Measurements from ENCODE around the gene KDM4B.
"Not testable (repeated sequence)": the region's sequence is repeated elsewhere in the genome, so short reads cannot be mapped to it uniquely, and the experiment has no call there.

Gene KDM4B

DNA sequence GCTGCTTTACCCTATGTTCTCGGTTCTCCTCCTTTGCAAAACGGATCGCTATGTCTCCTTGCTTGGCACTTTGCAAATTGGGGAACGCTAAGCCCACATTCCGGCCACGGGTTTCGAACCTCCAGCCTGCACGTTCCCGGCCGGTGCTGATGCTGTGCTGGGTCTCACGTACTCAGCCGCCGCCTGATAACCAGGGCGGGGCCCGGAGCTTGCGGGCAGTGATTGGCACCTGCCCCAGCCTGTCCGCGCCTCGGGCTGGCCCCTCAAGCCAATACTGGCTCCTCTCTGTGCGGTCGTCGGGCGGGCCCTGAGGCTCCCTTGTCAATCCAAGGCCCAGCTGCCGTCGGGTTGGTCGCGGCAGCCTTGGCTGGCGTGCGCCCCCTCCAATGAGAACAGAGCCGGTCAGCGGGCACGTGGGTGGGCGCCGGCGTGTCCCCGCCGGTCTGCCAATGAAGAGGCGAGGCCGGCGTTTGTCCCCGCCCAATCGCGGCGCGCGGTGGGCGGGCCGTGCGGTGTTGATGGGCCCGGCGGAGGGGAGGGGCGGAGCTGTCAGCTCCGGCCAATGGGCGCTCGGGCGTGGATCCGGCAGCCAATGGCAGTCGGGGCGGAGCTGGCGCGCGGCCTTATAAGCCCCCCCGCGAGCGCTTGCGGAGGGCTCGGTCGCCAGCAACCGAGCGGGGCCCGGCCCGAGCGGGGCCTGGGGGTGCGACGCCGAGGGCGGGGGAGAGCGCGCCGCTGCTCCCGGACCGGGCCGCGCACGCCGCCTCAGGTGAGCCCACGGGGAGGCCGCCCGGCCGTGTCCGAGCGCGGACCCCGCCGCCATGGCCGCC lies at the start of gene KDM4B:
Gene KDM4B, plus strand, starts transcription at position 652 of the 830 bp plus-strand sequence. CDS start 63,778 bp downstream, outside the sequence.
- DNase-seq = peak; percentile 100

GRCh38 chr19:4922530-4923275 lies 46.2 kb upstream of the KDM4B start:
- DNase-seq = no peak

GRCh38 chr19:4923276-4923747 lies 45.6 kb upstream of the KDM4B start:
- no peak for DNase-seq

DNA sequence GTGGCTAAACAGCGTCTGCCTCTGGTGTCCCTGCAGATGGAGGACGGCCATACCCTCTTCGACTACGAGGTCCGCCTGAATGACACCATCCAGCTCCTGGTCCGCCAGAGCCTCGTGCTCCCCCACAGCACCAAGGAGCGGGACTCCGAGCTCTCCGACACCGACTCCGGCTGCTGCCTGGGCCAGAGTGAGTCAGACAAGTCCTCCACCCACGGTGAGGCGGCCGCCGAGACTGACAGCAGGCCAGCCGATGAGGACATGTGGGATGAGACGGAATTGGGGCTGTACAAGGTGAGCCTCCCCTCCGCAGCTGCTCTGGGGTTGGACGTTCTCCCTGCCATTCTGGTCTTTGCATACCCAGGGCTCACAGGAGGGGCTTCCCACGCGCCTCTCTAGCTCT lies 39.7 kb upstream of the KDM4B start:
- DNase-seq = no peak

GRCh38 chr19:4930664-4931063 lies 38.2 kb upstream of the KDM4B start:
- no peak for DNase-seq

GRCh38 chr19:4932711-4933110 lies 36.2 kb upstream of the KDM4B start:
- no peak for DNase-seq

DNA sequence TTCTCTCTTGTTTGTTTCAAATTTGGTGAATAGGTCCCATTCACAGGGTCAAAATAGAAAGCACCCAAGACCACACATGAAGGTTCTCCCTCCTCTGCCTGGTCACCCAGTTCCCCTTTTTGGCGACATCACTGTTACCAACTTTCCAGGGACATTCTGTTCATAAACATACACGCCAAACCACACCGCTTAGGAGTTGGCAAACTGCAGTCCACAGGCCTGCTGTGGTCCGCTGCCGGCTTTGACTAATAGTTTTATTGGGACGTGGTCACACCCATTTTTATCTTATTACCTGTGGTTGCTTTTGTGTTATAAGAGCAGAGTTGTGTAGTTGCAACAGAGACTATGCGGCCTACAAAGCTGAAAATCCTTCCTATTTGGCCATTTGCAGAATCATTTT lies 35.4 kb upstream of the KDM4B start:
- no peak for DNase-seq

DNA sequence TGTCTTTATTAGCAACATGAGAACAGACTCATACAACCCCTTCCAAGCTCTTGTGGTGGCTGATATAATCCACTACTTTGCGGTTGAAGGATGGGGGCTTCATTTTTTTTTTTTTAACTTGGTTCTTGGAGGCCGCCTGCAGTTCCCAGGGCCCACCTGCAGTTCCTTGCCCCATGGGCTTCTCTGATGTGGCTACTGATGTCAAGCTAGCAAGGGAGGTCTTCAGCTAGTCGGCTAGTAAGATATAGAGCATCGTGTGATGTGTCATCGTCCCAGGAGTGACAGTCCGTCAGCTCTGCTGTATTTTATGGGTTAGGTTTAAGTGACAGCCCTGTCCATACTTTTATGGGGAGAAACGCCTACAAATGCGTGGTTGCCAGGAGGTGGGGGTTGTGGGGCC lies 33.5 kb upstream of the KDM4B start:
- no peak for DNase-seq

DNA sequence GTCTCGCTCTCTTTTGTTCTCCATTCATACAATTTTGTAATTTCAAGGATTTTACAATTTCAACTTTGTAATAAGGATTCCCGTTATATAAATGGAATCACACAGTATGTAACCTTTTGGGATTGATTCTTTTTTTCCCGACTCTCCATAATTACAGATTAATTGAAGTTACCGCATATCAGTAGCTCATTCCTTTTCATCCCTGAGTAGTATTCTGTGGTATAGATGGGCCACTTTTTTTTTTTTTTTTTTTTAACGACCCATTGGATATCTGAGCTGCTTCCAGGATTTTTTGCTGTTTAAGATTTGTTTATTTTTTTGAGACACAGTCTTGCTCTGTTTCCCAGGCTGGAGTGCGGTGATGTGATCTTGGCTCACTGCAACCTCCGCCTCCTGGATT lies 31.9 kb upstream of the KDM4B start:
- DNase-seq = no peak

DNA sequence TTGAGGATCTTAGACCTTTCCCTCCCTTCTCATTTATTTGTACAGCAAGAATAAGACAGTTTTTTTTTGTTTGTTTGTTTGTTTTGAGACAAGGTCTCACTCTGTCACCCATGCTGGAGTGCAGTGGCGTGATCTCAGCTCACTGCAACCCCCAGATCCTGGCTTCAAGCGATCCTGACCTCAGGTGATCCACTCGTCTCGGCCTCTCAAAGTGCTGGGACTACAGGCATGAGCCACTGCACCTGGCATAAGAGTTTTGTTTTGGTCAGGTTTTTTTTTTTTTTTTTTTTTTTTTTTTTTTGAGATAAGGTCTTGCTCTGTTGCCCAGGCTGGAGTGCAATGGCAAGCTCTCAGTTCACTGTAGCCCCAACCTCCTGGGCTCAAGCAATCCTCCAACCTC lies 30.5 kb upstream of the KDM4B start:
- not testable (repeated sequence) for DNase-seq

DNA sequence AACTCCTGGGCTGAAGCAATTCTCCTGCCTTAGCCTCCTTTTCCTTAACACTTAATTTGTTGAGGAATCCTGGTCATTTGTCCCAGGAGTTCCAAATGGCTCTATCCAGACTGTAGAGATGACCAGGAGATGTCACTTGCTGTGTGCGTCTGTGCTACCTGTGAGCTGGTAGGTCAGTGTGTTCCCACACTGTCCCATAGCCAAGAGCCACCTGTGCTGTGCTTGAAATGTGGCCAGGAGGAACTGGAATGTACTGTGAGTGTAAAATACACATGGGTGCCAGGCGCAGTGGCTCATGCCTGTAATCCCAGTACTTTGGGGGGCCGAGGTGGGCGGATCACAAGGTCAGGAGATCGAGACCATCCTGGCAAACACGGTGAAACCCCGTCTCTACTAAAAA lies 29.4 kb upstream of the KDM4B start:
- no peak for DNase-seq

- not testable (repeated sequence) for DNase-seq
These were observed 27.2 kb upstream of the KDM4B start for GRCh38 chr19:4941638-4942169.

- DNase-seq = not testable (repeated sequence)
These were observed 18.3 kb upstream of the KDM4B start for GRCh38 chr19:4950650-4951049.

DNA sequence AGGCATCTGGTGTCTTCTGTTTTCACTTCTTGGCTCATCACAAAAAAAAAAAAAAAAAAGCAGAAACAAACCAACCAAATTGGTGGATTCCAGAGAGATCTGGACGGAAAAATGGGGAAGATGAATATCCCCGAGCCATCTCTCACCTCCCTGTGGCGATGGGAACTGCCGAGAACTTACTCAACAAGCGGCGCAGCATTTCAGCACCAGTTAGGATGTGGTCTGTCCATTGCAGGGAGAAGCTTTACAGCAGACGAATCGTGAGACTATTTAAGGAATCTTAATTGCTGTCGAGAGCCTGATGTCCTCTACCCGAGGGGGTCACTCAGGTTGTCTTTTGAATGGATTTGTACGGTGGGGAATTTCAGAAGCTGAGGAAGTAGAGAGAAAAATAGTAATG lies 17.3 kb upstream of the KDM4B start:
- DNase-seq = no peak

DNA sequence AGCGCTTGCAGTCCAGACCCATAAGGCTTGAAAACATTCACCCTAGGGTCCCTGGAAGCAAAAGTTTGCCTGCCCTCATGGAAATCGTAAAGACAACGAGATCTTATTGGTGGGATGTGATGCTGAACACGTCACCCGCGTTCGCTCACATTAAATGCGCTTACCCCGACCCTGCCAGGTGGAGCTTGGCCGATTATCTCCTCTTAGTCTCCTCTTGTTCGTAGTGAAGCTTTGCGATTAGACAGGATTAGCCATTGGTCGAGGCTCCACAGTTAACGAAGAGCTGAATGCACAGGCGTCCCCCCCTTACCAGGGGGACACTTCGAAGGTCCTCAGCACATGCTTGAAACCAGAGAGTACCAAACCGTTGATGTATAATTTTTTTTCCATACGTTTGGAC lies 16.0 kb upstream of the KDM4B start:
- no peak for DNase-seq

DNA sequence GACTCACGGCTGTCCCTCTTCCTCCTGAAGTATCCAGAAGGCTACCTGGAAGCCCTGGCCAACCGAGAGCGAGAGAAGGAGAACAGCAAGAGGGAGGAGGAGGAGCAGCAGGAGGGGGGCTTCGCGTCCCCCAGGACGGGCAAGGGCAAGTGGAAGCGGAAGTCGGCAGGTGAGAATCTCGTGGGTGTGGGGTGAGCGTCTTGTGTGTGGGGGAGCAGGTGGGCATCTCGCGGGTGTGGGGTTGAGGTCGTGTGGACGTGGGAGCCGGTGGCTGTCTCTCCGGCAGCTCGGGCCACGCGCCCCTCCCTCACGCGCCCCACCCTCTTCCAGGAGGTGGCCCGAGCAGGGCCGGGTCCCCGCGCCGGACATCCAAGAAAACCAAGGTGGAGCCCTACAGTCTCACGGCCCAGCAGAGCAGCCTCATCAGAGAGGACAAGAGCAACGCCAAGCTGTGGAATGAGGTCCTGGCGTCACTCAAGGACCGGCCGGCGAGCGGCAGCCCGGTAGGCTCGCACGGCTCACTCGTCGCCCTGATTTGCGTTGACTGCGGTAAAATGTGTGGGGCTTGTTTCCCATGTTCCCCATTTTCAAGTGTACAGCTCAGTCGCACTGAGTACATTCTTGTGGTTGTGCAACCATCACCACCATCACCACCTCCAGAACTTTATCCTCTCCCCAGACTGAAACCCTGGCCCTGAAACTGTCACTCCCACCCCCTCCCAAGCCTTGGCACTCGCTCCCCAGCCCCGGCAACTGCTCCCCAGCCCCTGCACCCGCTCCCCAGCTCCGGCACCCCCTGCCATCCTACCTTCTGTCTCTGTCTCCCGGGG lies 14.4 kb upstream of the KDM4B start:
- DNase-seq = not testable (repeated sequence)

GRCh38 chr19:4955274-4955673 lies 13.6 kb upstream of the KDM4B start:
- DNase-seq = no peak

- DNase-seq = no peak
These were observed 10.9 kb upstream of the KDM4B start for GRCh38 chr19:4957981-4958380.

GRCh38 chr19:4962085-4962619 lies 6.8 kb upstream of the KDM4B start:
- no peak for DNase-seq

DNA sequence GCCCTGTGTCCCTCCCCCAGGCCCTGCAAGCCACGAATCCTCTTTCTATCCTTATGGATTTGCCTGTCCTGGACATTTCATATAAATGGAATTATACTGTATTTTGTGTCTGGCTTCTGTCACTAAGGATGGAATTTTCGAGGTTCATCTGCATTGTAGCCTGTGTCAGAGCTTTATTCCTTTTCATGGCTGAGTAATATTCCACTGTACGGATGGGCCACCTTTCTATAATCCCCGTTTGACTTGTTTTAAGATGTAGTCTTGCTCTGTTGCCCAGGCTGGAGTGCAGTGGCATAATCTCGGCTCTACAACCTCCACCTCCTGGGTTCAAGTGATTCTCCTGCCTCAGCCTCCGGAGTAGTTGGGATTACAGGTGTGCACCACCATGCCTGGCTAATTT lies 3.9 kb upstream of the KDM4B start:
- DNase-seq = no peak

- no peak for DNase-seq
These were observed 2.3 kb upstream of the KDM4B start for GRCh38 chr19:4966591-4966990.

DNA sequence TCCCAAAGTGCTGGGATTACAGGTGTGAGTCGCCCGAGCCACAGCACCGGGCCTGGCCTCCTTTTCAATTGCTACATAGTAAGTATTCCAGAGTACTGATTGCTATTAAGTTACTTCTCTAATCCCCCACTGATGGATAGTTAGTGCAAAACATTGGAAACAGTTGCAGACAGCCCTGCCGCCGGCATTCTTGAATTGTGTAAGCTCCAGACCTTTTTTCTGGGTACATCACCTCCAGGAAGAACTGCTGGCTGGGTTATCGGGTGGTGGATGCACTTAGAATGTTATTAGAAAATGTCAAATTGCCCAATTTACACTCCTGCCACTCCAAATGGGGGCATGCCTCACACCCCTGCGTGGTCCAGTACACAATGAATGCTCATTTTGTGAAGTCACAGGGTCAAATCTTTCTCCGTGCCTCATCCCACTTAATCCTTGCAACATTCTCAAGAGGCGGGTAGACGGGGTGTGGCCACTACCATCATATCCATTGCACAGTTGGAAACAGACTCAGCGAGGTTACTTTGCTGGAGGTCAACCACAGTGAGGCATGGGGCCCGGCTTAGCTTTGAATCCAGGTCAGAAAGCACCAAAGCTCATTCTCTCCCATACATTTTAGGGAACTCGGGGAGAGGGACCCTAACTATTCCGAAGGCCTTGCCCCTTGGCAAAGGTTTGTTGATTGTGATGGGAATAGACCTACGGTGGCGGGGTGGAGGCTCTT lies 1.0 kb upstream of the KDM4B start:
- peak; percentile 34 for DNase-seq

Measured in fibroblast of upper back skin (primary cell).